Upper lobe of left lung (tissue), 4 donors: ENCODE measurements around the gene LRRC26.
"Not testable (repeated sequence)": the region's sequence is repeated elsewhere in the genome, so short reads cannot be mapped to it uniquely, and the experiment has no call there.

ENCODE experiments used
- POLR2A ChIP-seq, 4 donors: fragments of 450-650 bp; IDR thresholded peaks; one replicate each; pipeline ENCODE4 v1.5.1; 2016 to 2017; ENCODE audit warnings: antibody characterized with exemption in 4 of 4, mild to moderate bottlenecking in 2 of 4
- POLR2AphosphoS5 ChIP-seq, 2 donors: sonication (generic); formaldehyde crosslinking; IDR thresholded peaks; one replicate each; pipeline ENCODE4 v1.5.1; 2017; ENCODE audit warnings: antibody characterized with exemption in 2 of 2
- TF ChIP-seq, protein P1 (sequence below), 6 experiments: fragments of 450-650 bp in 4 of 6; fragments of 200-600 bp in 2 of 6; sonication (generic) in 2 of 6; IDR thresholded peaks; one replicate each; pipeline ENCODE4 v1.5.1; 2016 to 2019; ENCODE audit warnings: antibody characterized with exemption in 6 of 6

- TF ChIP-seq, protein P1, sequence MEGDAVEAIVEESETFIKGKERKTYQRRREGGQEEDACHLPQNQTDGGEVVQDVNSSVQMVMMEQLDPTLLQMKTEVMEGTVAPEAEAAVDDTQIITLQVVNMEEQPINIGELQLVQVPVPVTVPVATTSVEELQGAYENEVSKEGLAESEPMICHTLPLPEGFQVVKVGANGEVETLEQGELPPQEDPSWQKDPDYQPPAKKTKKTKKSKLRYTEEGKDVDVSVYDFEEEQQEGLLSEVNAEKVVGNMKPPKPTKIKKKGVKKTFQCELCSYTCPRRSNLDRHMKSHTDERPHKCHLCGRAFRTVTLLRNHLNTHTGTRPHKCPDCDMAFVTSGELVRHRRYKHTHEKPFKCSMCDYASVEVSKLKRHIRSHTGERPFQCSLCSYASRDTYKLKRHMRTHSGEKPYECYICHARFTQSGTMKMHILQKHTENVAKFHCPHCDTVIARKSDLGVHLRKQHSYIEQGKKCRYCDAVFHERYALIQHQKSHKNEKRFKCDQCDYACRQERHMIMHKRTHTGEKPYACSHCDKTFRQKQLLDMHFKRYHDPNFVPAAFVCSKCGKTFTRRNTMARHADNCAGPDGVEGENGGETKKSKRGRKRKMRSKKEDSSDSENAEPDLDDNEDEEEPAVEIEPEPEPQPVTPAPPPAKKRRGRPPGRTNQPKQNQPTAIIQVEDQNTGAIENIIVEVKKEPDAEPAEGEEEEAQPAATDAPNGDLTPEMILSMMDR (IDR thresholded peaks at IDR 0.05) = not testable (repeated sequence)
- not testable (repeated sequence) for TF ChIP-seq POLR2AphosphoS5, POLR2A (IDR thresholded peaks at IDR 0.05)
Observed at GRCh38 chr9:137121927-137122795, 47.7 kb downstream of the LRRC26 start.
